COR-L47 (cell line): ENCODE data around the gene PRCD.
A peak's percentile ranks its signal among the peaks of the same experiment; 100 is the strongest.

ENCODE experiments used
- DNase-seq: peaks from one replicate; lab custom pipeline; 2025; lab: John Stamatoyannopoulos, UW

Gene PRCD

DNA sequence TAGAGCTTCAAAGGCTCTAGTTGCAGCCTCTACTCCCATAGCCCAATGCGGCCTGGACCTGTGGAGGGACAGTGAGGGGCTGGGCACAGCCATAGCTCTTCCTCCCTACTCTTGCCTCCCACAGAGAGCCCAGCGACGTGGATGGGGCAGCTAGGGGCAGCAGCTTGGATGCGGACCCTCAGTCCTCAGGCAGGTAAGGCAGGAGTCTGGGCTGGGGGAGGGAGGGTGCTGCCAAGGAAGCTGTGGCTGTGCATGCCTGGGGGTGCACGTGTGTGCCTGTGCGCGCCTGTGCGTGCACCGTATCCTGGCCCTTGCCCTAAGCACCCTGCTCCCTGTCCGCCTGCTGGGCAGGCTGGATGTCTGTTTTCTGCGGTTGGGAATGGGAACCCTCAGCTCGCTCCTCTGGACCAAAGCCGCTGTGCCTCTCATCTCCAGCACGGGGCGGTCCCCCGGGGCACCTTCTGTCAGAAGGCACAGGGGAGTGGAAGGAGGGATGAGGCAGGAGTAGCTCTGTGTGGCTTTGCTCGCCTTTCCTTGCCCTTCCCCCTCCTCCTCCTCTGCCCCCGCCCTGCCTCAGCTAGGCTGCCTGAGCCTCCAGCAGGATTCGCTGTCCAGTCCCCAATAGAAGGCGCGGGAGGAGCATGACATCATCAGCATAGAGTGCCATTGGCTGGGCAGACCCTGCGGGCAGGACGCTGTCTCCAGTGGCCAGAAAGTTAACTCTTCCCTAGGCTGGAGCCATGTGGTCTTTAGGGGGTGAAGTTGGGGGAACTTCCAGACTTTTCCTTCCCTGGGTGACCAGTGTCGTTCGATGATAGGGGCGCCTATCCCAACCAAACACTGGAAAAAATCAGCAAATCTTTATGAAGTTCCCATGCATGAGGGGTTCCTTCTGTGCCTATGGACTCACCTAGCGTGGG is 797 bp downstream of the PRCD start:
- peak; percentile 94 for DNase-seq

DNA sequence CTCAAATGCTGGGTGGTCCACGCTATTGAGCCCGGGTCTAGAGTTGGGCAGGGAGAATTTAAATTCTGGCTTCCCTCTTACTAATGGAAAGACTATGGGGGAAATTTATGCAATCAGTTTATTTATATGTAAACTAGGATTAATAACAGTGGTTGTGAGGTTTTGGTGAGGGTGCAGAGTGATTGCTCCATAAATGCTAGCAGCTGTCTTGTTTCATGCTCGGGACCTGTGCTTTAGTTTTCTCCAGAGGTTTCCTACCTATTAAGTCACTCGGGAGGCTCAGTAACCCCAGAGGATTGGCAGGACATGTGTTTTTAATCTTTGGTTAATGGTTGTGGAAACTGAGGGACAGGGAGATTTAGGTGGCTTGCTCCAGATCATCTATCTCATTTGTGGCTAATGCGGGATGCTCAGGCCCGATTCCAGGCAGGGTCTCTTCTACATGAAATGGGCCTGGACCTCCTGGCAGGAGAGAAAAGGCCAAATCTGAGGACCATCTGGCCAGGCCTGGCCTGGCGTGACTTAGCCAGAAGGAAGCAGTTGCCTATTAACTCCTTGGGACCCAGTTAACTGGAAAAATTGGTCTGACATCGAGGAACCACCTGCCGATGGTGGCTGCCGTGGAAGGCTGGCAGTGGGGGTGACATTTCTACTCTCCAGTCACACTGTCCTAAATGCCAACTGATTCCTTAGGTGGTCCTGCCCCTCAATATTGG is 2.1 kb downstream of the PRCD start:
- DNase-seq: no peak

DNA sequence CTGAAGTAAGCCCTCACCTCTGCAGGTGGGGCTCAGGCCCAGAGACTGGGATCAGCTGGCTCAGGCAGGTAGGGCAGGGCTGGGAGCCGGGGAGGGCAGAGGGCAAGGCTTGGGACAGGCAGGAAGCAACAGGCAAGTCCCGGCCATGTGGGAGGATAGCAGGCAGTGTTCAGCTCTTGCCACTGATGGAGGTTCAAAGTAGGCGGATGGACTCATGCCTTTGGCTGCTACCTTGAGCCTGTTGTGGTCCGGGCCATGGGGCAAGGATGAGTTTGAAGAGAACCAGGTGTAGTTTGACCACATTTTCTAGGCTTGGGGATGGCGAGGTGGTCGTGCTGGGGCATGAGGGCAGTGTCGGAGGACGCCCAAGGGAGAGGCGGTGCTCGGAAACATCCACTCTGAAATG is 2.7 kb downstream of the PRCD start:
- DNase-seq: no peak

- DNase-seq: no peak
Observed at GRCh38 chr17:76542984-76543383, 3.1 kb downstream of the PRCD start.

DNA sequence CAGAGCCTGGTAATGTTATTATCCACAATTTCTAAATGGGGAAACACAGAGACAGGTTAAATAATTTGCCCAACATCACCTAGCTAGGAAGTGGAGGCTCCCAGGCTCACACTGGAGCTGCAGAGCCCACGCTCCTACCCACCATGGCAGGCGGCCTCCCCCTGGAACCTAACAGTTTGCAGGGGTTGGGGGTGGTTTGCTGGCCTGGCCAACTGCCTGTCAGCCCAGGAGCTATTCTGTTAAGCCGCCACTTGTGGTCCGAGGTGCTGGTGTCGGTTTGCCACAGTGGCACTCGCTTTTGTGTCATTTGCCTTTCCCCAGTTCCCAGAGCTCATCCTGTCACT is 3.6 kb downstream of the PRCD start:
- no peak for DNase-seq

DNA sequence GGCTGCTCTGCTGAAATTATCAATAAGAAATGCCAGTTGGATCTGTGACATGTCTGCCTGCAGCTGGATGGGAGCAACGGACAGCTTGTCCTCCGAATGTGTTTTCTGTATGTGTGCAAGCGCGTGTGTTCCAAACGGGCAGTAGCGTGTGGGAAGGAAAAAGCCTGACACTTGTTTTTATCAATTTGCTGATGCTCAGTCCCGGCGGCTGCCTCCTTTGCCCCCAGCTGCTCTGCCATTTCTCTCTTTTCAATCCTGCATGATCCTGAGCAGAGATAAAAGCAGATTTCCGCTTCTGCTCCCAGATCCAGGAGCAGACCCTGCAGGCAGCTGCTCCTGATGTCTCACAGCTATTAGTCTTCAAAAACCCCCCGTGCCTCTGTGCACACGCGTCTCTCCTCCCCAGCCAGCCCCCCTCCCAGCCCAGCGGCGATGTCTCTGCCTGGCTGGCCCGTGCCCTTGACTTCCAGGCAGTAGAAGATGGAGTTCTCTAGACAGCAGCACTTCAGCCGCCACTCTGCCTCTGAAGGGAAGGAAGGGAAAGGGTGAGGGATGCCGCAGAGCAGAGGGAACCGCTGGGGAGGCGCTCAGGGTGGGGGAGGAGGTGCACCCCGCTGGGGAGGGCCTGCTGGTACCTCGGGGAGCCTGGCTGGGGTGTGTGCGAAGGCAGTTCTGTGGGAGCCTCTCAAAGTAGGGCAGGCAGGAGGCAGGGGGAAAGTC is 4.1 kb downstream of the PRCD start:
- DNase-seq: no peak

DNA sequence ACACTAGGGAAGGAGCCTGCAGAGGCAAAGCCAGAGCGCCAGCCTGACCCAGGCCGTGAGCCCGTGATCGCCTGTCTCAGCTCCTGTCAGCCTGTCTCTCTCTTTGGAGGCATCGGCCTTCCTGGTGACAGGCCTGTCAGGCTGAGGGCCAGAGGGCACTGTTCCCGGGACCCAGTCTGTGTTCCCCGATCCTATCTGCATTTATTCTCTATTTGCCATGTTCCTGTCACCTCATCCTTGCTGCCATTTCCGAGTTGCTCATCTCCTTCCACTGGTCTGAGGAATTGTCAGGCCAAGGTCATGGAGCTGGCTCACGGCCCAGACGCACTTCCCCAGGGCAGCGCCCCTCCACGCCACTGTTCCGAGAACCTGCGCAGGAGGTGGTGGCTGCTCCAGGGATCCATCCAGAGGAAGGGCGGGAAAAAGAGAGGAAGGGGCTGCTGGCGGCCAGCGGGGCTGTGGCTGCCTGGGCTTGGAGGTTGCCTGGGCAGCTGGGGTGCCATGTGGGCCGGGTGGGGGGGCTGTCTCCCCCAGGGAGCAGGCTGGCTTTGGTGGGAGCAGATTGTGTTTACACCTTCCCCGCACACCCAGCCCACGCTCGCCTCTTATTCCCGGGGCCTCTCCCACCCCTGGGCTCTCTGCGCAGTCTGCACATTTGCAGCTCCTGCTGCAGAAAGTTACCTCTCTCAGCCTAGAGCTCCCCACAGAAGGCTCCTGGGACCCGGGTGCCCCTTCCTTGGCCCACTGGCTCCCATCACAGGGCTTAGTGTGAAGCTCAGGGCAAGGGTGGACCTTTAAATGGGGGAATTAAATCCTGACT is 4.9 kb downstream of the PRCD start:
- DNase-seq: no peak

DNA sequence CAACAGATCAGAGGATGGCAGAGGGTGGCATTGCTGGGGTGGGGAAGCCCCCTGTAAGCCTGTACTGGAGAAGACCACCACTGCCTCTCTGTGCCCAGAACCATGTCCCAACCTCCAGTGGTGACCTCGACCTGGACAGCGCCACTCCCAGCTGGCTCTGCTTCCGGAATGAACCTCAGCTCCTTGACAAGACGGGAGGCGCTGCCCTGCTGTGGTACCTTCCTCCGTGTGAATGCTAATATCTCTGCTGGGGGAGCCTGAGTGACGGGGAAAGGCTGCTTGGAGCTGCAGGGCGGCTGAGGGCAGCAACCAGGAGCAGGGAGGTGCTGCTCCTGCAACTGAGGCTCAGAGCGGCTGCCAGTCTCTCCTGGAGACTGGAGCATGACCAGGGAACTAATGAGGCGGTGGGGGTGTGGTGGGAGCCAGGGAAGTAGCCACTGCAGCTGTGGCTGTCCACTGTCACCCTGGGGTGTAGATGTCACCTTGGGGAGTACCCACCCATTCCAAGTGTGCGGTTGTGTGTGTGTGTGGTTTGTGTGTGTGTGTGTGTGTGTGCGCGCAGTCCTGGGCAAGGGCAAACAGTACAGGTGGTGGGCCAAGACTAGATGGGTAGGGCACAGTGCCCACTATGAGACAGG is 6.2 kb downstream of the PRCD start:
- DNase-seq: no peak

- no peak for DNase-seq
Observed at GRCh38 chr17:76546556-76547182, 6.8 kb downstream of the PRCD start.

- DNase-seq: peak; percentile 71
Observed at GRCh38 chr17:76547183-76547641, 7.4 kb downstream of the PRCD start.

- no peak for DNase-seq
Observed at GRCh38 chr17:76547642-76548202, 7.9 kb downstream of the PRCD start.

DNA sequence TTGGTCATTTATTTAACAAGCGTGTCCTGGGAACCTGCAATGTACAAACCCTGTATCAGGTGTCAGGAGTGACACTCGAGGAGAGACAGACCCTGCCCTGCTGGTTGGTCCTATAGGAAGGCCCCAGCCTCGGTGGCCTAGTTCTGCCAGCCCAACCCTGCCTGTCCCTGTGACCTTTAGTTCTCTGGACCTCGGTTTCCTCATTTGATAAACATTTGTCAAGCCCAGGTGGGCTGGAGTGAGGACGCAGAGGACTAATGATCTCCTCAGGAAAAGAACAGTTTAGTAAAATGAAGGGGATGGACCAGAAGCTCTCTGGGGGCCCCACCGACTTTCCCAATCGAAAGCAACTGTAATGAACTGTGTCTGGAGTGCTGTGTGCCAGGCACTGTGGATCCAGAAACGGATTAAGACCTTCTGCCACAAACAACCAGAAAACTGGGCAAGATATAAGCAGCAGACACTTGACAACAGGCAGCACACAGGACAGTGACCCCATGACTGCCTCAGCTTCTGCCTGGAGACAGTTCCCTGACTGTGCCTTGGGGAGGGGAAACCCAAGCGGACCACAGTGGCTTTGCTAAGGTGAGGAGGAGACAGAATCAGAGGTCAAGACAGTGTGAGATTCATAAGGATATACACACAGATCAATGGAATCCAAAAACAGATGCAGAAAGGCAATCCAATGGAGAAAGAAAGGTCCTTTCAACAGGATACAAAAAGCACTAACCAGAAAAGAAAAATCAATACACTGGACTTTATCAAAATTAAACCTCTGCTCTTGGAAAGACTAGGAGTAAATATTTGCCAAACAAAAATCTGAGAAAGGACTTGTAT is 8.8 kb downstream of the PRCD start:
- no peak for DNase-seq

DNA sequence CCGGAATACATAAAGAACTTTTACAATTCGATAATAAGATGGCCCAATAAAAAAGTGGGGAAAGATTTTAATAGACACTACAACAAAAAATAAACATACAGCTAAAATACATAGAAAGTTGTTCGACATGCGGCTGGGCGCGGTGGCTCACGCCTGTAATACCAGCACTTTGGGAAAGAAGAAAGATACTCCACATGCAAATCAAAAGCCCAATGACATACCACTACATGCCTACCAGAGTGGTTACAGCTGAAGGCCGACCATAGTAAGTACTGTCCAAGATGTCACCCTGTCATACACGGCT is 9.3 kb downstream of the PRCD start:
- no peak for DNase-seq

- no peak for DNase-seq
Observed at GRCh38 chr17:76549539-76549938, 9.7 kb downstream of the PRCD start.

- DNase-seq: no peak
Observed at GRCh38 chr17:76550712-76551615, 11.1 kb downstream of the PRCD start.

GRCh38 chr17:76551685-76552084 is 11.8 kb downstream of the PRCD start:
- no peak for DNase-seq

- DNase-seq: no peak
Observed at GRCh38 chr17:76553178-76553908, 13.5 kb downstream of the PRCD start.

GRCh38 chr17:76554131-76554530 is 14.3 kb downstream of the PRCD start:
- no peak for DNase-seq
